IPS-20b (cell line): Measurements from ENCODE around the gene CERS4.

Source experiments
- H3K27ac ChIP-seq: one replicate; pipeline ENCODE4 v1.5.1; 2013; ENCODE audit warnings: low read length
- H3K27me3 ChIP-seq: 2 replicates; pipeline ENCODE4 v1.6.1; 2013; ENCODE audit warnings: mild to moderate bottlenecking, low read length, inconsistent platforms; ENCODE audit not compliant: insufficient read depth
- H3K36me3 ChIP-seq: 2 replicates; pipeline ENCODE4 v1.6.1; 2013; ENCODE audit warnings: low read depth, mild to moderate bottlenecking, inconsistent platforms, low read length, moderate library complexity; ENCODE audit not compliant: insufficient read depth
- H3K4me1 ChIP-seq: 2 replicates; pipeline ENCODE4 v1.6.1; 2013; ENCODE audit warnings: mild to moderate bottlenecking, control low read depth, inconsistent platforms, low read length, moderate library complexity; ENCODE audit not compliant: insufficient read depth
- H3K4me3 ChIP-seq: 2 replicates; pipeline ENCODE4 v1.5.1; 2013; ENCODE audit warnings: mild to moderate bottlenecking, low read length, inconsistent platforms
- H3K9ac ChIP-seq: 2 replicates; pipeline ENCODE4 v1.6.1; 2013; ENCODE audit warnings: low read depth, mild to moderate bottlenecking, inconsistent platforms, low read length, moderate library complexity
- H3K9me3 ChIP-seq: 2 replicates; pipeline ENCODE4 v1.6.1; 2013; ENCODE audit warnings: mild to moderate bottlenecking, low read depth, low read length, inconsistent platforms; ENCODE audit not compliant: insufficient read depth

CERS4 gene

DNA sequence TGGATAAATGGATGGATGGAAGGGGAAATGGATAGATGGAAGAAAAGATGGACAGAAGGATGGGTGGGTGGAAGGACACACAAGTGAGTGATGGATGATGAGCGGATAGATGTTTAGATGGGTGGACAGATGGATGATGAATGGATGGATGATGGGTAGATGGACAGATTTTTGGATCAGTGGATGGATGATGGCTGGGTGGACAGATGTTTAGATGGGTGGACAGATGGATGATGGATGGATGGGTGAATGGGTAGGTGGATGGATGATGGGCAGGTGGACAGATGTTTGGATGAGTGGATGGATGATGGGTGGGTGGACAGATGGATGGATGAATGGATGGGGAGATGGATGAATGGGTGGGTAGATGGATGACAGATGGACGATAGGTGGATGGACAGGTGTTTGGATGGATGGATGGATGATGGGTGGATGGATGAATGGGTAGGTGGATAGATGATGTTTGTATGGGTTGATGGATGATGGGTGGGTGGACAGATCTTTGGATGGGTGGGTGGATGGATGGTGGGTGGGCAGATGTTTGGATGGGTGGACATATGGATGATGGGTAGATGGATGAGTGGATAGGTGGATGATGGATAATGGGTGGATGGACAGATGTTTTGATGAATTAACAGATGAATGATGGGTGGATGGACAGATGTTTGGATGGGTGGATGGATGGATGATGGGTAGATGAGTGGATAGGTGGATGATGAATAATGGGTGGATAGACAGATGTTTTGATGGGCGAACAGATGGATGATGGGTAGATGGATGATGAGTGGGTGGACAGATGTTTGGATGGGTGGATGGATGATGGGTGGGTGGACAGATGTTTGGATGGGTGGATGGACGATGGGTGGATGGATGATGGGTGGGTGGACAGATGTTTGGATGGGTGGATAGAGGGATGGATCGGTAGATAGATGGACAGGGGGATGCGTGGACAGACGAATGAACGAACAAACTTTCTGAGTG is 39.5 kb downstream of the CERS4 start:
- H3K27ac ChIP-seq, result no peak overlapping the region
- no peaks in the 10 kb centered on the region for H3K9me3 ChIP-seq
- no peaks in the 10 kb centered on the region for H3K4me1 ChIP-seq
- no peak overlapping the region for H3K4me3 ChIP-seq
- peaks cover 5% of the 10 kb centered on the region; the same call in 1 of the 2 replicates for H3K36me3 ChIP-seq
- no peaks in the 10 kb centered on the region for H3K27me3 ChIP-seq
- H3K9ac ChIP-seq, result no peak overlapping the region

DNA sequence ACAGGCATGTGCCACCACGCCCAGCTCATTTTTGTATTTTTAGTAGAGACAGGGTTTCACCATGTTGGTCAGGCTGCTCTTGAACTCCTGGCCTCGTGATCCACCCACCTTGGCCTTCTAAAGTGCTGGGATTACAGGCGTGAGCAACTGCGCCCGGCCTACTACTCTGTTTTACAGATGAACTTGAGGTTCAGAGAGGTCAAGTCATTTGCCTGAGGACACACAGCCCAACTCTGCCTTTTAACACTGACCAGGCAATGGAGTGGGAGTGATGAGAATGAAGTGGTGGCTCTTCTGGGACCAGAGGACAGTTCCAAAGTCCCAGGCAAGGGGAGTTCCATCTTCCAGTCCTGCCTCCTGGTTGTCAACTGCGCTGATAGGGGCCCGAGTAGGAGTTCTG is 41.4 kb downstream of the CERS4 start:
- H3K27me3 ChIP-seq, result no peaks in the 10 kb centered on the region
- H3K4me3 ChIP-seq, result no peak overlapping the region
- no peak overlapping the region for H3K27ac ChIP-seq
- H3K4me1 ChIP-seq, result no peaks in the 10 kb centered on the region
- no peaks in the 10 kb centered on the region for H3K9me3 ChIP-seq
- no peak overlapping the region for H3K9ac ChIP-seq
- peaks cover 13% of the 10 kb centered on the region; the same call in 1 of the 2 replicates for H3K36me3 ChIP-seq

DNA sequence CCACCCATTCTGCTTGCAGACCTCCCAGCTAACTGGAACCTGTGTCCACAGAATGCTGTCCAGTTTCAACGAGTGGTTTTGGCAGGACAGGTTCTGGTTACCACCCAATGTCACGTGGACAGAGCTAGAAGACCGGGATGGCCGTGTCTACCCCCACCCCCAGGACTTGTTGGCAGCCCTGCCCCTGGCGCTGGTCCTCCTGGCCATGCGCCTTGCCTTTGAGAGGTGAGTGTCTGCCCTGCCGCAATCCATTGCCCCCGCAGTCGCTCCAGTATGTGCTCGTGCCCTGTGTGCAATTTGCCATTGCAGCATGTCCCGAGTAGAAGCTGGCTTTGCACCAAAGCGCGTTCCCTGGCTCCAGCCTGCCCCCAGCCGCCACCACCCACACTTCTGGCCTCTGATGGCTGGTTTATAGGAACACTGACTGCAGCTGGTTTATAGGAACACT is 41.9 kb downstream of the CERS4 start:
- H3K4me3 ChIP-seq, result no peak overlapping the region
- no peak overlapping the region for H3K9ac ChIP-seq
- no peaks in the 10 kb centered on the region for H3K27me3 ChIP-seq
- no peak overlapping the region for H3K27ac ChIP-seq
- H3K4me1 ChIP-seq, result no peaks in the 10 kb centered on the region
- peaks cover 18% of the 10 kb centered on the region for H3K36me3 ChIP-seq
- no peaks in the 10 kb centered on the region for H3K9me3 ChIP-seq

DNA sequence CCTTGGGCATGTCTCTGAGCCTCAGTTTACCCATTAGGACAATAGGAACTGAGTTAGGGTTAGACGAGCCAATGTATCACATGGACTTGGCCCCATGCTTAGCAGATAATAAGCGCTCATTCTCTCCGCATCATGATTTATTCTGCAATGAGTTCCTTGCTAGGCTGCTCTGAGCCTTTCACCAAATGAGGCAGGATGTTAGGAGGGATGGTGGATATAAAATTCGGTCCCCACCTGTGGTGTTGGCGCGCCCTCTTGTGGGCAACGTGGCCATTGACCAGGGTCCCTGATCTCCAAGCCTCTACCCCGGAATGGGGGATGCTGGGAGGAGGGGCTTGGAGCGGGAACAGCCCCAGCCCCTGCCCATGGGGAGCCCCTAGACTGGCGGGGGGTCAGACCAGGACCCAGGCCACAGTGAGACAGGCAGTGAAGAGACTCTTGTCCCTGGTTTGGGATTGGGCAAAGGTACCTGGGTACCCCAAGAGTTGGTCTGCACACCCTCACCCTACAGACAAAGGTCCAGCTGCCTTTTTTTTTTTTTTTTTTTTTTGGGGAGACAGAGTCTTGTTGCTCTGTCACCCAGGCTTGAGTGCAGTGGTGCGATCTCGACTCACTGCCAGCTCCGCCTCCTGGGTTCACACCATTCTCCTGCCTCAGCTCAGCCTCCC is 43.9 kb downstream of the CERS4 start:
- no peaks in the 10 kb centered on the region for H3K9me3 ChIP-seq
- no peak overlapping the region for H3K27ac ChIP-seq
- no peak overlapping the region for H3K4me3 ChIP-seq
- peaks cover 38% of the 10 kb centered on the region for H3K36me3 ChIP-seq
- H3K4me1 ChIP-seq, result no peaks in the 10 kb centered on the region
- H3K9ac ChIP-seq, result no peak overlapping the region
- H3K27me3 ChIP-seq, result no peaks in the 10 kb centered on the region

DNA sequence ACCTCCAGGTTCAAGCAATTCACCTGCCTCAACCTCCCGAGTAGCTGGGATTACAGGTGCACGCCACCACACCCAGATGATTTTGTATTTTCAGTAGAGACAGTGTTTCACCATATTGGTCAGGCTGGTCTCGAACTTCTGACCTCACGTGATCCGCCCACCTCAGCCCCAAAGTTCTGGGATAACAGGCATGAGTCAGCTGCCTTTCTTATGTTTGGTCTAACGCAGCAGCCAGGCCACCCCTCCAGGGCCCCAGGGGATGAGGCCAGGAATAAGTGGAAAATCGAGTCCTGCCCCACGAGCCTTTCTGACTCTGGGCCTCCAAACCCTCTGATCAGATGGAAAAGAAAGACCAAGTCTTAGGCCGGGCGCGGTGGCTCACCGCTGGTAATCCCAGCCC is 44.5 kb downstream of the CERS4 start:
- H3K9me3 ChIP-seq, result no peaks in the 10 kb centered on the region
- no peak overlapping the region for H3K27ac ChIP-seq
- H3K4me3 ChIP-seq, result no peak overlapping the region
- no peak overlapping the region for H3K9ac ChIP-seq
- no peaks in the 10 kb centered on the region for H3K4me1 ChIP-seq
- H3K36me3 ChIP-seq, result peaks cover 42% of the 10 kb centered on the region
- H3K27me3 ChIP-seq, result no peaks in the 10 kb centered on the region

DNA sequence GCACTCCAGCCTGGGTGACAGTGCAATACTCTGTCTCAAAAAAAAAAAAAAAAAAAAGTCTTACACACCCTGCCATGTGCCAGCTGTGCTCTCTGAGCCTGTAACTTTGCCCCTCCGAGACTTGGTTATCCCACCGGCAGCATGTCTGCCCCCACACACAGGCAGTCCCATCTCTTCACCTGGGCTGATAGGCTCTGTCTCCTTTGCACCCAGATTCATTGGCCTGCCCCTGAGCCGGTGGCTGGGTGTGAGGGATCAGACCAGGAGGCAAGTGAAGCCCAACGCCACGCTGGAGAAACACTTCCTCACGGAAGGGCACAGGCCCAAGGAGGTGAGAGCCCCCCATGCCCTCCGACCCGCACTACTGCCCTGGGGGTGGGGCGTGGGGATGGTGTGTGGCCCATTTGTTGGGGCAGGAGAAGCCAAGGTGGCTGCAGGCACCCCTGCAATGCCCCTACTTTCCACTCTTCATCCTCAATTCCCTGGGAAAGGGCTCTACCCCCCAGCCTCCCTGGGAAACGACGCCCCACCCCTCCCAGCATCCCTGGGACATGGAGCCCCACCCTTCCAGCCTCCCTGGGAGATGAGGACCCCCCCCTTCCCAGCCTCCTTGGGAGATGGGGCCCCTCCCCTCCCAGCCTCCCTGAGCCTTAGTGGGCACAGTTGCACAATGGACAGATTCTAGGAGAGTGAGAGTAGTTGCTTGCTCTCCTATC is 45.3 kb downstream of the CERS4 start:
- no peaks in the 10 kb centered on the region for H3K27me3 ChIP-seq
- no peak overlapping the region for H3K9ac ChIP-seq

DNA sequence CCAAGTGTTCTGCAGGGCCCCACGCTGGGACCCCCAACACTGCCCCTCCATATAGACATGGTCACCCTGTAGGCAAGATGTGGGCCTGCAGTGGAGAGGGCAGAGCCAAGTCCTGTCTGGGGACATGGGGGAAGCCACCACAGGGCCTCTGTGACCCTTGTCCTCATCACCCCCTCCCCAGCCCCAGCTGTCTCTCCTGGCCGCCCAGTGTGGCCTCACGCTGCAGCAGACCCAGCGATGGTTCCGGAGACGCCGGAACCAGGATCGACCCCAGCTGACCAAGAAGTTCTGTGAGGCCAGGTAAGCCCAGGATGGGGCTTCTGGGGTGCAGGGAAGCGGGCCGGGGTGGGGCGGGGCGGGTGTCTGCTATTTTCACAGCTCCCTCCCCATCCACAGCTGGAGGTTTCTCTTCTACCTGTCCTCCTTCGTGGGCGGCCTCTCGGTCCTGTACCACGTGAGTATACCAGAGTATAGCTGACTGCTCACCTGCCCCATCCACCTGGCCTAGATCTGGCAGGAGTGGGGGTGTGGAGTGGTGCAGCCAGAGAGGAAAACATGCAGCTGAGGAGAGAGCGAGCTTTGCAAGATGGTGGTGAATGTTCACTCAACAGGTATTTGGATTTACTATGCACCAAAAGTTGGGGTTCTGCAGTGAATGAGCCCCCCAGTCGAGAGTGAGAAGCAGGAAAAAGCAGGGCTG is 46.4 kb downstream of the CERS4 start:
- peaks cover 43% of the 10 kb centered on the region for H3K36me3 ChIP-seq
- H3K4me3 ChIP-seq, result no peak overlapping the region

More for the DNA sequence above, 45.3 kb downstream of the CERS4 start:
- Histone ChIP-seq H3K27ac (no peak overlapping the region), H3K4me3 (no peak overlapping the region), H3K4me1 (no peaks in the 10 kb centered on the region), H3K9me3 (no peaks in the 10 kb centered on the region), H3K36me3 (peaks cover 43% of the 10 kb centered on the region)

DNA sequence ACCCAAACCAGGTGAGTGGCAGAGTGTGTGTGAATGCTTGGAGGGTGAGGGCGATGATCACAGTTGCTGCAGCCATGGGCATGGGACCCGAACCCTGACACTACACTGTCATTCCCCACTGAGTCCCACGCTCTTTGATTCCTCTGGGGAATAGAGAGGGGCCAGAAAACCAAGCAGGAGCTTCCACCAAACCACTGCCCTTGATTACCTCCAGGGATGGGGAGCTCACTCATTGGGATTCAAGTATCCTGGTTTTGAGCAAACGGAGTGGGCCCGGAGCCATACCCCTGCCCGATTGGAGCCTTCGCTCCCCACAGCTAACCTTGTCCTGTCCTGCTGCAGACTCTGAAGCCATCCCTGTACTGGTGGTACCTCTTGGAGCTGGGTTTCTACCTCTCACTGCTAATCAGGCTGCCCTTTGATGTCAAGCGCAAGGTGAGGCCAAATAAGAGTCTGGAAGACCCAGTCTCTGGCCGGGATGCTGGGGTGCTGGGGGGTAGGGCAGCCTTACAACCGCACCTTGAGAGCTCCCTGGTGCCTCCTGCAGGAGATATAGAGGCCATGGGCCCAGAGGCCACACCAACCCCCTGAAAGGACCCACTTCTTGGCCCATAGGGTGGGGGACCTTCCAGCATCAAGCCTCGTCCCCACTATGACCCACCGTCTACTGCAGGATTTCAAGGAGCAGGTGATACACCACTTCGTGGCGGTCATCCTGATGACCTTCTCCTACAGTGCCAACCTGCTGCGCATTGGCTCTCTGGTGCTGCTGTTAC is 47.3 kb downstream of the CERS4 start:
- Histone ChIP-seq H3K4me1 (no peaks in the 10 kb centered on the region), H3K4me3 (no peak overlapping the region), H3K9ac (no peak overlapping the region), H3K36me3 (peaks cover 43% of the 10 kb centered on the region), H3K27me3 (no peaks in the 10 kb centered on the region), H3K9me3 (no peaks in the 10 kb centered on the region), H3K27ac (no peak overlapping the region)

More for the DNA sequence above, 46.4 kb downstream of the CERS4 start:
- Histone ChIP-seq H3K27ac (no peak overlapping the region), H3K27me3 (no peaks in the 10 kb centered on the region), H3K4me1 (no peaks in the 10 kb centered on the region), H3K9me3 (no peaks in the 10 kb centered on the region), H3K9ac (no peak overlapping the region)

DNA sequence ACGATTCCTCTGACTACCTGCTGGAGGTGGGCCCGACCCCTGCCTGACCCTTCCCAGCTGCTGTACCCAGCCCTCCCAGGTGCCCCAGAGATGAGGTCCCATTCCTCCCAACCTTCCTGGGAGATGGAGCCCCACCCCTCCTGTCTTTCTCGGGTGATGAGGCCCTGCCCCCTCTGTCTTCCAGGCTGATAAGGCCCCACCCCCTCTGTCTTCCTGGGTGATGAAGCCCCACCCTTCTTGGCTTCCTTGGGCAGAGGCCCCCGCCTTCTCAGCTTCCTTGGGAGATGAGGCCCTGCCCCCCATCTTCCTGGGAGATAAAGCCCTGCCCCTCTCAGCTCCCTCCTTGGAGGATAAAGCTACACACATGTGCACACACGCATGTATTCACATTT is 47.9 kb downstream of the CERS4 start:
- Histone ChIP-seq H3K4me1 (no peaks in the 10 kb centered on the region), H3K27ac (no peak overlapping the region), H3K27me3 (no peaks in the 10 kb centered on the region), H3K9me3 (no peaks in the 10 kb centered on the region), H3K36me3 (peaks cover 46% of the 10 kb centered on the region), H3K9ac (no peak overlapping the region), H3K4me3 (no peak overlapping the region)

DNA sequence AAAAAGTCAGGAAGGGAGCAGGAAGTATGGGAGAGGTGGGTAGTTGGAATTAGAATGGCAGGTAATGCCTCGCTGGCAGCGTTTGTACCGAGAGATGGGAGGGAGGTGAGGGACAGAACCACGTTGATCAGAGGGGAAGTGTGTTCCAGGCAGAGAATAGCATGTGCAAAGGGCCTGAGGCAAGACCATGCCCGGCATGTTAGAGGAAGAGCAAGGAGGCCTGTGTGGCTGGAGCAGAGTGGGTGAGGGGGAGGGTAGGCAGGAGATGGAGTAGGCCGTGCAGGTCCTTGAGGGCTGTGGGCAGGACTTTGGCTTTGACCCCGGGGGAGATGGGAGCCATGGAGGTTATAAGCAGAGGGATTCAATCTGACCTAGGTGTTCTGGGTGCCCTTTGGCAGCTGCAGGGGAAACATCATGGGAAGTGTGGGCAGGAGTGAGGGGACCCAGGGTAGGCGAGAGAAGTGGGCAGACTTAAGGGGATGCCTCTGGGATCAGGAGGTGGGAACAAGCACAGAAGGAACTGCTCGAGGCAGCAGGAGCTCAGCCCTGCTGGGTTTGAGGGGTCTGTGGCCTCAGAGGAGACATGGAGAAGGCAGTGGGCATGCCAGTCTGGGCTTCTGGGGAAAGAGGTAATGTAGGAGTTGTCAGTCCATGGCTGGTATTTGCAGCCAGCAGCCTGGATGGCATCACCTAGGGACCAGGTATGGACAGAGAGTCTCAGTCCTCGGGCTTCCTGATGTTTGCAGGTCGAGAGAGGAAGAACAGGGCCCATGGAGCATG is 50.2 kb downstream of the CERS4 start:
- H3K9me3 ChIP-seq, result no peaks in the 10 kb centered on the region
- no peak overlapping the region for H3K9ac ChIP-seq
- H3K27me3 ChIP-seq, result no peaks in the 10 kb centered on the region
- no peak overlapping the region for H3K4me3 ChIP-seq
- peaks cover 51% of the 10 kb centered on the region for H3K36me3 ChIP-seq
- H3K4me1 ChIP-seq, result no peaks in the 10 kb centered on the region
- no peak overlapping the region for H3K27ac ChIP-seq
